Measurements from ENCODE around the gene ANGPTL4. TPM values are rescaled to one million over a fixed set of nuclear protein-coding genes. Genes with fewer than 3 reads are reported as not detected.

Gene ANGPTL4
- total and polyA plus RNA-seq, 9 of the 15 experiments (the other 6 are each of a cell fraction or from before 2014, with no cell fraction given) = 0.05 to 0.77 (median 0.22) TPM; not detected in 4

GRCh38 chr19:8386990-8387389 is 23.0 kb downstream of the ANGPTL4 start (continued):
- TF ChIP-seq, protein P1, sequence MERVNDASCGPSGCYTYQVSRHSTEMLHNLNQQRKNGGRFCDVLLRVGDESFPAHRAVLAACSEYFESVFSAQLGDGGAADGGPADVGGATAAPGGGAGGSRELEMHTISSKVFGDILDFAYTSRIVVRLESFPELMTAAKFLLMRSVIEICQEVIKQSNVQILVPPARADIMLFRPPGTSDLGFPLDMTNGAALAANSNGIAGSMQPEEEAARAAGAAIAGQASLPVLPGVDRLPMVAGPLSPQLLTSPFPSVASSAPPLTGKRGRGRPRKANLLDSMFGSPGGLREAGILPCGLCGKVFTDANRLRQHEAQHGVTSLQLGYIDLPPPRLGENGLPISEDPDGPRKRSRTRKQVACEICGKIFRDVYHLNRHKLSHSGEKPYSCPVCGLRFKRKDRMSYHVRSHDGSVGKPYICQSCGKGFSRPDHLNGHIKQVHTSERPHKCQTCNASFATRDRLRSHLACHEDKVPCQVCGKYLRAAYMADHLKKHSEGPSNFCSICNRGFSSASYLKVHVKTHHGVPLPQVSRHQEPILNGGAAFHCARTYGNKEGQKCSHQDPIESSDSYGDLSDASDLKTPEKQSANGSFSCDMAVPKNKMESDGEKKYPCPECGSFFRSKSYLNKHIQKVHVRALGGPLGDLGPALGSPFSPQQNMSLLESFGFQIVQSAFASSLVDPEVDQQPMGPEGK (CRISPR knock-in tag; IDR thresholded peaks at IDR 0.05; ENCODE audit: borderline replicate concordance) = no peak
- TF ChIP-seq XRCC4 (IDR thresholded peaks at IDR 0.05; ENCODE audit: extremely low read depth, insufficient read depth, insufficient read length) = no peak
- TF ChIP-seq MECOM (CRISPR knock-in tag; IDR thresholded peaks at IDR 0.05) = 0 out of 2 replicates have a peak, but pooled peaks have one; percentile 26
- TF ChIP-seq KAT8 (IDR thresholded peaks at IDR 0.05; ENCODE audit: low read depth) = no peak
- no peak for TF ChIP-seq ZFP36 (IDR thresholded peaks at IDR 0.05; ENCODE audit: low read depth, low read length, partially characterized antibody)
- no peak for TF ChIP-seq HNRNPUL1 (IDR thresholded peaks at IDR 0.05; ENCODE audit: low read length)
- TF ChIP-seq, protein P2, sequence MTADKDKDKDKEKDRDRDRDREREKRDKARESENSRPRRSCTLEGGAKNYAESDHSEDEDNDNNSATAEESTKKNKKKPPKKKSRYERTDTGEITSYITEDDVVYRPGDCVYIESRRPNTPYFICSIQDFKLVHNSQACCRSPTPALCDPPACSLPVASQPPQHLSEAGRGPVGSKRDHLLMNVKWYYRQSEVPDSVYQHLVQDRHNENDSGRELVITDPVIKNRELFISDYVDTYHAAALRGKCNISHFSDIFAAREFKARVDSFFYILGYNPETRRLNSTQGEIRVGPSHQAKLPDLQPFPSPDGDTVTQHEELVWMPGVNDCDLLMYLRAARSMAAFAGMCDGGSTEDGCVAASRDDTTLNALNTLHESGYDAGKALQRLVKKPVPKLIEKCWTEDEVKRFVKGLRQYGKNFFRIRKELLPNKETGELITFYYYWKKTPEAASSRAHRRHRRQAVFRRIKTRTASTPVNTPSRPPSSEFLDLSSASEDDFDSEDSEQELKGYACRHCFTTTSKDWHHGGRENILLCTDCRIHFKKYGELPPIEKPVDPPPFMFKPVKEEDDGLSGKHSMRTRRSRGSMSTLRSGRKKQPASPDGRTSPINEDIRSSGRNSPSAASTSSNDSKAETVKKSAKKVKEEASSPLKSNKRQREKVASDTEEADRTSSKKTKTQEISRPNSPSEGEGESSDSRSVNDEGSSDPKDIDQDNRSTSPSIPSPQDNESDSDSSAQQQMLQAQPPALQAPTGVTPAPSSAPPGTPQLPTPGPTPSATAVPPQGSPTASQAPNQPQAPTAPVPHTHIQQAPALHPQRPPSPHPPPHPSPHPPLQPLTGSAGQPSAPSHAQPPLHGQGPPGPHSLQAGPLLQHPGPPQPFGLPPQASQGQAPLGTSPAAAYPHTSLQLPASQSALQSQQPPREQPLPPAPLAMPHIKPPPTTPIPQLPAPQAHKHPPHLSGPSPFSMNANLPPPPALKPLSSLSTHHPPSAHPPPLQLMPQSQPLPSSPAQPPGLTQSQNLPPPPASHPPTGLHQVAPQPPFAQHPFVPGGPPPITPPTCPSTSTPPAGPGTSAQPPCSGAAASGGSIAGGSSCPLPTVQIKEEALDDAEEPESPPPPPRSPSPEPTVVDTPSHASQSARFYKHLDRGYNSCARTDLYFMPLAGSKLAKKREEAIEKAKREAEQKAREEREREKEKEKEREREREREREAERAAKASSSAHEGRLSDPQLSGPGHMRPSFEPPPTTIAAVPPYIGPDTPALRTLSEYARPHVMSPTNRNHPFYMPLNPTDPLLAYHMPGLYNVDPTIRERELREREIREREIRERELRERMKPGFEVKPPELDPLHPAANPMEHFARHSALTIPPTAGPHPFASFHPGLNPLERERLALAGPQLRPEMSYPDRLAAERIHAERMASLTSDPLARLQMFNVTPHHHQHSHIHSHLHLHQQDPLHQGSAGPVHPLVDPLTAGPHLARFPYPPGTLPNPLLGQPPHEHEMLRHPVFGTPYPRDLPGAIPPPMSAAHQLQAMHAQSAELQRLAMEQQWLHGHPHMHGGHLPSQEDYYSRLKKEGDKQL (CRISPR knock-in tag; IDR thresholded peaks at IDR 0.05; ENCODE audit: borderline replicate concordance) = no peak
- no peak for TF ChIP-seq HNRNPLL (IDR thresholded peaks at IDR 0.05; ENCODE audit: low read depth, low read length, poor library complexity, severe bottlenecking)
- no peak for TF ChIP-seq HLTF (IDR thresholded peaks at IDR 0.05)
- TF ChIP-seq SMC3 (conservative IDR thresholded peaks at IDR 0.05; ENCODE audit: insufficient read depth, low read depth, low read length) = no peak
- TF ChIP-seq ADNP (tag; IDR thresholded peaks at IDR 0.05) = no peak
- no peak for TF ChIP-seq ELK1 (CRISPR knock-in tag; IDR thresholded peaks at IDR 0.05)
- TF ChIP-seq TBP (optimal IDR thresholded peaks at IDR 0.05; ENCODE audit: low read depth, low read length) = no peak
- TF ChIP-seq KLF6 (CRISPR knock-in tag; IDR thresholded peaks at IDR 0.05; ENCODE audit: borderline replicate concordance) = peak; percentile 77; the same call in 1 of the 2 replicates
- TF ChIP-seq, protein P3, sequence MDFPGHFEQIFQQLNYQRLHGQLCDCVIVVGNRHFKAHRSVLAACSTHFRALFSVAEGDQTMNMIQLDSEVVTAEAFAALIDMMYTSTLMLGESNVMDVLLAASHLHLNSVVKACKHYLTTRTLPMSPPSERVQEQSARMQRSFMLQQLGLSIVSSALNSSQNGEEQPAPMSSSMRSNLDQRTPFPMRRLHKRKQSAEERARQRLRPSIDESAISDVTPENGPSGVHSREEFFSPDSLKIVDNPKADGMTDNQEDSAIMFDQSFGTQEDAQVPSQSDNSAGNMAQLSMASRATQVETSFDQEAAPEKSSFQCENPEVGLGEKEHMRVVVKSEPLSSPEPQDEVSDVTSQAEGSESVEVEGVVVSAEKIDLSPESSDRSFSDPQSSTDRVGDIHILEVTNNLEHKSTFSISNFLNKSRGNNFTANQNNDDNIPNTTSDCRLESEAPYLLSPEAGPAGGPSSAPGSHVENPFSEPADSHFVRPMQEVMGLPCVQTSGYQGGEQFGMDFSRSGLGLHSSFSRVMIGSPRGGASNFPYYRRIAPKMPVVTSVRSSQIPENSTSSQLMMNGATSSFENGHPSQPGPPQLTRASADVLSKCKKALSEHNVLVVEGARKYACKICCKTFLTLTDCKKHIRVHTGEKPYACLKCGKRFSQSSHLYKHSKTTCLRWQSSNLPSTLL (IDR thresholded peaks at IDR 0.05) = no peak
- TF ChIP-seq, protein P4, sequence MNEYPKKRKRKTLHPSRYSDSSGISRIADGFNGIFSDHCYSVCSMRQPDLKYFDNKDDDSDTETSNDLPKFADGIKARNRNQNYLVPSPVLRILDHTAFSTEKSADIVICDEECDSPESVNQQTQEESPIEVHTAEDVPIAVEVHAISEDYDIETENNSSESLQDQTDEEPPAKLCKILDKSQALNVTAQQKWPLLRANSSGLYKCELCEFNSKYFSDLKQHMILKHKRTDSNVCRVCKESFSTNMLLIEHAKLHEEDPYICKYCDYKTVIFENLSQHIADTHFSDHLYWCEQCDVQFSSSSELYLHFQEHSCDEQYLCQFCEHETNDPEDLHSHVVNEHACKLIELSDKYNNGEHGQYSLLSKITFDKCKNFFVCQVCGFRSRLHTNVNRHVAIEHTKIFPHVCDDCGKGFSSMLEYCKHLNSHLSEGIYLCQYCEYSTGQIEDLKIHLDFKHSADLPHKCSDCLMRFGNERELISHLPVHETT (CRISPR knock-in tag; conservative IDR thresholded peaks at IDR 0.05 in 1 of 2, IDR thresholded peaks at IDR 0.05 in 1 of 2) = peak in 1 of 2 experiments; percentile 56; a peak in 1 of 4 replicates
